Measurements from ENCODE around the gene AP2A2.

DNA sequence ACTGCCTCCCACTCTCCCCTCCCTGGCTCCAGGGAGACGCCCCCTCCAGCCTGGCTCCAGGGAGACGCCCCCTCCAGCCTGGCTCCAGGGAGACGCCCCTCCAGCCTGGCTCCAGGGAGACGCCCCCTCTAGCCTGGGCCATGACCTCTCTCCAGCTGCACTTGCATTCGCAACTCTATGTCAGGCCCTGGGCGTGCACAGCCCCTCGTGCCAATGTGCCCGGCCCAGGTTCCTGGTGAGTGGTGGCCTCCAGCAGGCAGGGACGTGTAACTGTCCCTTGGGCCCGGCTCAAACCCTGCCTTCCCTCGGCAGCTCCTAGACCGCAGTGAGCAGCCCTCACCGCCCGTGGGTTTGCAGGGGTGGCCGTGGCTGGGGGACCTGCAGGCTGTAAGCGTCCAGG, 104.0 kb downstream of the AP2A2 start:
- TF ChIP-seq, protein P1, sequence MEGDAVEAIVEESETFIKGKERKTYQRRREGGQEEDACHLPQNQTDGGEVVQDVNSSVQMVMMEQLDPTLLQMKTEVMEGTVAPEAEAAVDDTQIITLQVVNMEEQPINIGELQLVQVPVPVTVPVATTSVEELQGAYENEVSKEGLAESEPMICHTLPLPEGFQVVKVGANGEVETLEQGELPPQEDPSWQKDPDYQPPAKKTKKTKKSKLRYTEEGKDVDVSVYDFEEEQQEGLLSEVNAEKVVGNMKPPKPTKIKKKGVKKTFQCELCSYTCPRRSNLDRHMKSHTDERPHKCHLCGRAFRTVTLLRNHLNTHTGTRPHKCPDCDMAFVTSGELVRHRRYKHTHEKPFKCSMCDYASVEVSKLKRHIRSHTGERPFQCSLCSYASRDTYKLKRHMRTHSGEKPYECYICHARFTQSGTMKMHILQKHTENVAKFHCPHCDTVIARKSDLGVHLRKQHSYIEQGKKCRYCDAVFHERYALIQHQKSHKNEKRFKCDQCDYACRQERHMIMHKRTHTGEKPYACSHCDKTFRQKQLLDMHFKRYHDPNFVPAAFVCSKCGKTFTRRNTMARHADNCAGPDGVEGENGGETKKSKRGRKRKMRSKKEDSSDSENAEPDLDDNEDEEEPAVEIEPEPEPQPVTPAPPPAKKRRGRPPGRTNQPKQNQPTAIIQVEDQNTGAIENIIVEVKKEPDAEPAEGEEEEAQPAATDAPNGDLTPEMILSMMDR (IDR thresholded peaks at IDR 0.05): no peak
- TF ChIP-seq POLR2A (IDR thresholded peaks at IDR 0.05): no peak
